Cardiac fibroblast (primary cell): ENCODE results near the gene RHOV.
A peak's percentile ranks its signal among the peaks of the same experiment; 100 is the strongest.

Source experiments
- DNase-seq, 2 donors: peaks; one replicate each; pipeline versions ENCODE4 v3.0.0 to v3.0.0-alpha.2; 2010; ENCODE audit warnings: low read depth in 2 of 2
- H3K4me3 ChIP-seq, 2 donors: replicated peaks in 1 of 2; 1 replicate in 1 of 2; 2 replicates in 1 of 2; pipeline ENCODE4 v1.5.1; 2011; ENCODE audit warnings: low read depth in 2 of 2, low read length in 2 of 2, mild to moderate bottlenecking in 2 of 2, moderate library complexity in 1 of 2
- CTCF ChIP-seq: IDR thresholded peaks from one replicate; pipeline ENCODE4 v1.5.1; 2011; ENCODE audit warnings: low read depth, mild to moderate bottlenecking, low read length, inconsistent platforms

The RHOV gene

GRCh38 chr15:40886586-40886985 is 12.6 kb upstream of the RHOV start:
- TF ChIP-seq CTCF, result no peak
- no peak for DNase-seq
- H3K4me3 ChIP-seq, result no peak overlapping the region

- DNase-seq, result no peak
- no peak overlapping the region for H3K4me3 ChIP-seq
- TF ChIP-seq CTCF, result no peak
Observed at GRCh38 chr15:40881351-40881750, 7.3 kb upstream of the RHOV start.

- H3K4me3 ChIP-seq, result no peak overlapping the region
- DNase-seq, result no peak
- no peak for TF ChIP-seq CTCF
Observed at GRCh38 chr15:40879609-40880008, 5.6 kb upstream of the RHOV start.

- peak in 1 of 2 donors; percentile 59 for DNase-seq
- H3K4me3 ChIP-seq, result no peak overlapping the region
- TF ChIP-seq CTCF, result no peak
Observed at GRCh38 chr15:40878785-40879184, 4.8 kb upstream of the RHOV start.

- no peak for DNase-seq
- no peak for TF ChIP-seq CTCF
Observed at GRCh38 chr15:40877694-40878093, 3.7 kb upstream of the RHOV start.

GRCh38 chr15:40875991-40876730 is 2.1 kb upstream of the RHOV start:
- no peak for DNase-seq
- no peak overlapping the region for H3K4me3 ChIP-seq
- no peak for TF ChIP-seq CTCF

More at GRCh38 chr15:40877694-40878093, 3.7 kb upstream of the RHOV start:
- no peak overlapping the region for H3K4me3 ChIP-seq
